NCI-H226 (cell line): ENCODE measurements around the gene SH3BP4.

Source experiments
- DNase-seq: peaks from one replicate; pipeline ENCODE4 v3.0.0-alpha.2; 2015

SH3BP4 gene

GRCh38 chr2:235097196-235097595 lies 145.4 kb downstream of the SH3BP4 start:
- no peak for DNase-seq

- no peak for DNase-seq
These were observed 146.5 kb downstream of the SH3BP4 start for GRCh38 chr2:235098269-235098668.

GRCh38 chr2:235098736-235099494 lies 147.1 kb downstream of the SH3BP4 start:
- peak; percentile 78 for DNase-seq

GRCh38 chr2:235102896-235103295 lies 151.1 kb downstream of the SH3BP4 start:
- no peak for DNase-seq
